PC-3 (cell line): ENCODE data around the gene EGLN2. TPM values are rescaled to one million over a fixed set of nuclear protein-coding genes. Genes with fewer than 3 reads are reported as not detected.
"Not testable (repeated sequence)": the region's sequence is repeated elsewhere in the genome, so short reads cannot be mapped to it uniquely, and the experiment has no call there.

Experiments
- ATAC-seq: fragments of 200-7000 bp; cut with Tn5 transposase; 2 replicates; pipeline ENCODE4 v1.9.1; 2020; ENCODE audit warnings: mild to moderate bottlenecking, moderate library complexity
- BruUV-seq: library from RNA; stranded (reverse); fragments of 400-500 nt; replicated peaks from 2 replicates; lab custom pipeline; 2021; lab: Mats Ljungman, UMichigan
- CTCF ChIA-PET: fragments of 300-600 bp; sonication (Branson Sonifier 250); formaldehyde crosslinking; loops from one replicate; lab custom pipeline; 2022; ENCODE audit warnings: antibody characterized with exemption; lab: Charles Lee
- POLR2A ChIA-PET: fragments of 300-600 bp; sonication (Branson Sonifier 250); formaldehyde crosslinking; loops from one replicate; lab custom pipeline; 2022; ENCODE audit warnings: antibody characterized with exemption; ENCODE audit not compliant: unreplicated experiment; lab: Charles Lee
- DNase-seq: peaks from one replicate; pipeline ENCODE4 v3.0.0-alpha.2; 2015
- H2AFZ ChIP-seq: fragments of 300-600 bp; sonication (generic); 2 replicates; pipeline ENCODE4 v1.6.0; 2016; ENCODE audit warnings: antibody characterized with exemption, low read length
- H3F3A ChIP-seq: fragments of 300-600 bp; sonication (generic); one replicate; pipeline ENCODE4 v1.6.0; 2017; ENCODE audit warnings: antibody characterized with exemption, low read length, control low read depth, mild to moderate bottlenecking; ENCODE audit not compliant: unreplicated experiment
- H3K27ac ChIP-seq: fragments of 300-600 bp; sonication (generic); 2 replicates; pipeline ENCODE4 v1.5.1; 2016; ENCODE audit warnings: mild to moderate bottlenecking, low read length
- H3K27me3 ChIP-seq: fragments of 300-600 bp; sonication (generic); 2 replicates; pipeline ENCODE4 v1.6.1; 2016; ENCODE audit warnings: low read length, mixed read lengths
- H3K36me3 ChIP-seq: fragments of 300-600 bp; sonication (generic); 2 replicates; pipeline ENCODE4 v1.6.1; 2016; ENCODE audit warnings: low read depth, mixed run types, low read length, mixed read lengths
- H3K4me1 ChIP-seq: fragments of 300-600 bp; sonication (generic); 2 replicates; pipeline ENCODE4 v1.5.1; 2016; ENCODE audit warnings: low read length; ENCODE audit not compliant: insufficient read depth
- H3K4me2 ChIP-seq: fragments of 300-600 bp; sonication (generic); 2 replicates; pipeline ENCODE4 v1.6.0; 2016; ENCODE audit warnings: low read length
- H3K4me3 ChIP-seq: fragments of 300-600 bp; sonication (generic); 2 replicates; pipeline ENCODE4 v1.5.1; 2016; ENCODE audit warnings: mild to moderate bottlenecking, low read length, mixed read lengths
- H3K79me2 ChIP-seq: fragments of 300-600 bp; sonication (generic); 2 replicates; pipeline ENCODE4 v1.6.1; 2017; ENCODE audit warnings: low read length, mixed read lengths
- H3K9ac ChIP-seq: fragments of 300-600 bp; sonication (generic); 2 replicates; pipeline ENCODE4 v1.6.0; 2016; ENCODE audit warnings: mild to moderate bottlenecking, low read length
- H3K9me2 ChIP-seq: fragments of 300-600 bp; sonication (generic); replicated peaks from 2 replicates; pipeline ENCODE4 v1.6.1; 2016; ENCODE audit warnings: mixed run types, low read length, mixed read lengths
- H3K9me3 ChIP-seq: fragments of 300-600 bp; sonication (generic); 2 replicates; pipeline ENCODE4 v1.6.1; 2016; ENCODE audit warnings: low read length, mixed read lengths
- H4K20me1 ChIP-seq: fragments of 300-600 bp; sonication (generic); 2 replicates; pipeline ENCODE4 v1.6.1; 2016; ENCODE audit warnings: low read length, mixed read lengths
- EZH2 ChIP-seq: fragments of 300-600 bp; sonication (generic); IDR thresholded peaks from one replicate; pipeline ENCODE4 v1.6.1; 2017; ENCODE audit warnings: antibody characterized with exemption, mild to moderate bottlenecking, low read length; ENCODE audit not compliant: unreplicated experiment
- EZH2phosphoT487 ChIP-seq: fragments of 300-600 bp; sonication (generic); IDR thresholded peaks from 2 replicates; pipeline ENCODE4 v1.6.1; 2018; ENCODE audit warnings: mild to moderate bottlenecking, antibody characterized with exemption, low read length, borderline replicate concordance
- intact Hi-C: fragments of 100-400 bp; cut with micrococcal nuclease; formaldehyde crosslinking; loops from 2 replicates; pipeline ENCODE4 v1.9.0; 2023
- total RNA-seq: library from RNA; depleted of rRNA; stranded (reverse); fragments of >200 nt; gene quantifications from 2 replicates; pipeline ENCODE4 v1.2.3, GENCODE V29; 2014
- TF ChIP-seq, protein P1 (sequence below): fragments of 300-600 bp; sonication (generic); conservative IDR thresholded peaks from 2 replicates; pipeline ENCODE4 v1.5.1; 2017; ENCODE audit warnings: antibody characterized with exemption, low read depth, mild to moderate bottlenecking, low read length

EGLN2 gene
- total RNA-seq, 1 experiment from 2014 or later, result 36.6 TPM

DNA sequence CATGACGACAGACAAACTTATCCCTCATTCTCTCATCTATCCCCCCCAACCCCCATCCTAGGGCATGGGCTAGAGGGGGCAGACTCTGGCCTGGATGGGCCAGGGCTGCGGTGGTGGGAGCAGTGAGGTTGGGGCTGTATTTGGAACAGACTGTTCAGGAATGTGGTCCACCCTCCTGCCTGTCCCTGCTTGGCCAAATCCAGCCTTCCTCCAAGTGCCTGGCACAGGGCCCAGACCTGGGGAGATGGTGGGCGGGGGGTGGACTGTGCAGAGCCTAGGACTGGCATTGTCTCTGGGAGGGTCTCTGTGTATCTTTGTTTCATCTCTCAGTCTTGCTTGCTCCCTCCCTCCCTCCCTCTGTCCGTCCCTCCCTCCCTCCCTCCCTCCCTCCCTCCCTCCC, 14.2 kb downstream of the EGLN2 start:
- no peak overlapping the region for H3K27ac ChIP-seq
- no peaks in the 10 kb centered on the region for H3K79me2 ChIP-seq
- H2AFZ ChIP-seq, result no peak overlapping the region
- ChIA-PET CTCF (no interaction called here), POLR2A (no interaction called here)
- intact Hi-C loops, result no loop called here
- TF ChIP-seq EZH2 (no peak), EZH2phosphoT487 (no peak)
- TF ChIP-seq, protein P1, sequence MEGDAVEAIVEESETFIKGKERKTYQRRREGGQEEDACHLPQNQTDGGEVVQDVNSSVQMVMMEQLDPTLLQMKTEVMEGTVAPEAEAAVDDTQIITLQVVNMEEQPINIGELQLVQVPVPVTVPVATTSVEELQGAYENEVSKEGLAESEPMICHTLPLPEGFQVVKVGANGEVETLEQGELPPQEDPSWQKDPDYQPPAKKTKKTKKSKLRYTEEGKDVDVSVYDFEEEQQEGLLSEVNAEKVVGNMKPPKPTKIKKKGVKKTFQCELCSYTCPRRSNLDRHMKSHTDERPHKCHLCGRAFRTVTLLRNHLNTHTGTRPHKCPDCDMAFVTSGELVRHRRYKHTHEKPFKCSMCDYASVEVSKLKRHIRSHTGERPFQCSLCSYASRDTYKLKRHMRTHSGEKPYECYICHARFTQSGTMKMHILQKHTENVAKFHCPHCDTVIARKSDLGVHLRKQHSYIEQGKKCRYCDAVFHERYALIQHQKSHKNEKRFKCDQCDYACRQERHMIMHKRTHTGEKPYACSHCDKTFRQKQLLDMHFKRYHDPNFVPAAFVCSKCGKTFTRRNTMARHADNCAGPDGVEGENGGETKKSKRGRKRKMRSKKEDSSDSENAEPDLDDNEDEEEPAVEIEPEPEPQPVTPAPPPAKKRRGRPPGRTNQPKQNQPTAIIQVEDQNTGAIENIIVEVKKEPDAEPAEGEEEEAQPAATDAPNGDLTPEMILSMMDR, result no peak
- no peaks in the 10 kb centered on the region for H3K9me3 ChIP-seq
- H3K9me2 ChIP-seq, result no peaks in the 10 kb centered on the region
- no peaks in the 10 kb centered on the region for H3F3A ChIP-seq
- H4K20me1 ChIP-seq, result no peaks in the 10 kb centered on the region
- no peak for DNase-seq
- no peak overlapping the region for H3K4me3 ChIP-seq
- no peaks in the 10 kb centered on the region for H3K4me1 ChIP-seq
- ATAC-seq, result no peak
- peaks cover 4% of the 10 kb centered on the region; the same call in 1 of the 2 replicates for H3K36me3 ChIP-seq
- no peaks in the 10 kb centered on the region for H3K27me3 ChIP-seq
- H3K9ac ChIP-seq, result no peak overlapping the region
- BruUV-seq, result no TSS peak
- no peak overlapping the region for H3K4me2 ChIP-seq

DNA sequence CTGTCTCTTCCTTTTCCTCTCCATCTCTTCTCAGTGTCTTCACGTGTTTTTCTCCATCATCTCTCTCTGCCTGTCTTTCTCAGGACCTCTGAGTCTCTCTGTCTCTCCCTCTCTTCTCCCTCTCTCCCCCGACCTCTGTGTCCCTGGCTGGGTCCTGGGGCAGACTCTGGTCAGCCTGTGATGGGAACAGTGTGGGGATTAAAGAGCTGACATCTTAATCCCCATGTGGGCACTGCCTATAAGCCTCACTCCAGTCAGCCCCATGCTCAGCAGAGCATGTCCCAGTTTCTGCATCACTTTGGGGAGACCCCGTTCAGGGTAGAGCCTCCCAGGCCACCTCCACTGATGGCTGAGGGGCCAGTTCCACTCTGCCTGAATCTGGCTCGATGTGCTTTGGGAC, 16.2 kb downstream of the EGLN2 start:
- ChIA-PET POLR2A (no interaction called here), CTCF (no interaction called here)
- no peaks in the 10 kb centered on the region for H3K9me3 ChIP-seq
- H3K4me3 ChIP-seq, result no peak overlapping the region
- no peak for DNase-seq
- H2AFZ ChIP-seq, result no peak overlapping the region
- no peaks in the 10 kb centered on the region for H3K36me3 ChIP-seq
- no peaks in the 10 kb centered on the region for H3K27me3 ChIP-seq
- intact Hi-C loops, result loop anchor here (5.0 kb wide), 1 partner anchor 153 kb away; no protein-coding TSS in a partner anchor
- H3F3A ChIP-seq, result no peaks in the 10 kb centered on the region
- BruUV-seq, result no TSS peak
- no peak overlapping the region for H3K27ac ChIP-seq
- no peak overlapping the region for H3K9ac ChIP-seq
- no peaks in the 10 kb centered on the region for H3K79me2 ChIP-seq
- ATAC-seq, result no peak
- H3K9me2 ChIP-seq, result no peaks in the 10 kb centered on the region
- TF ChIP-seq, protein P1, result no peak
- H3K4me2 ChIP-seq, result no peak overlapping the region
- H3K4me1 ChIP-seq, result no peaks in the 10 kb centered on the region
- no peaks in the 10 kb centered on the region for H4K20me1 ChIP-seq

DNA sequence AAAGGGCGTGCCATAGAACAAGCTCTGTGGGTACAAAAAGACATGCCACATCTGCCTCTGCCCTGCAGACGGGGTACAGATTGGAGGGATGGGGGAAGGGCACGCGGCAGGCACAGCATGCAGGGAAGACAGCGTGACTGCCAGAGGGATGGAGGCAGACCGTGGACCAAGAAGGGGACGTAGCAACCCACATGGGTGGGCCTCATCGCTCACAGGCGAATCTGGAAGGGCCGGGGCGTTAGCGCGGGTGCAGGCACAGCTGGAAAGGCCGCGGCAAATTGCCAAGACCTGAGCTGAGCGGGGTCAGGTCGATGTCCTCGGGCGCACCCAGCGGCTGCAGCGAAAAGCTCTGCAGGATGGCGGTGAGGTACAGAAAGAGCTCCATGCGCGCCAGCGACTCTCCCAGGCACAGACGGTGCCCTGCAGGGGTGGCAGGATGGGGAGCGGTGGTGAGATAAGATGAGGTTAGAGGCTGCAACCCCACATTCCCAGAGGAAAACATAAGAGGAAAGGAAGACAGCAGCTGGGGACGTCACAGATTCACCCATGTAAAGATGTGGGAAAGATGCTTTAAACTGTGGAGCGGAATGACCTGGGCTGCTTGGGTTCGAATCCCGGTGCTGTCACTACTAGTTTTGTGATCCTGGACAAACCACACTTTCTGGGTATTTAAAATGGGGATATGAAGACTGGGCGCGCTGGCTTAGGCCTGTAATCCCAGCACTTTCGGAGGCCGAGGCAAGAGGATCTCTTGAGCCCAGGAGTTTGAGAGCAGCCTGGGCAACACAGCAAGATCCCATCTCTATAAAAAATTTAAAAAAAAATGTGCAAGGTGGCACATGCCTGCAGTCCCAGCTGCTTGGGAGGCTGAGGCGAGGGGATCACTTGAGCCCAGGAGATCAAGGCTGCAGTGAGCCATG, 19.7 kb downstream of the EGLN2 start:
- DNase-seq, POLR2A ChIA-PET, BruUV-seq, H3K4me1 ChIP-seq, H3K27me3 ChIP-seq, H4K20me1 ChIP-seq, H3K9ac ChIP-seq, H3K9me3 ChIP-seq, H3K36me3 ChIP-seq, H2AFZ ChIP-seq, H3K4me3 ChIP-seq, CTCF ChIA-PET, H3F3A ChIP-seq, H3K9me2 ChIP-seq, H3K27ac ChIP-seq, H3K79me2 ChIP-seq: not testable (repeated sequence)
- ATAC-seq, result peak; percentile 80
- TF ChIP-seq, protein P1, result peak; percentile 16; the same call in 1 of the 2 replicates
- intact Hi-C loops, result loop anchor here (5.0 kb wide), 1 partner anchor 156 kb away; no protein-coding TSS in a partner anchor
- H3K4me2 ChIP-seq, result peak overlapping the region; percentile 57
